Esophagus squamous epithelium (tissue), 5 donors: ENCODE data around the gene VPS54. TPM values are rescaled to one million over a fixed set of nuclear protein-coding genes. Genes with fewer than 3 reads are reported as not detected.
A peak's percentile ranks its signal among the peaks of the same experiment; 100 is the strongest.

Experiments used
- DNase-seq: peaks from one replicate; lab custom pipeline; 2025; lab: John Stamatoyannopoulos, UW
- H3K27ac ChIP-seq, 4 donors: fragments of 200-600 bp; sonication (generic); one replicate each; pipeline ENCODE4 v1.5.1; 2016 to 2019; ENCODE audit warnings: mild to moderate bottlenecking in 1 of 4
- H3K27me3 ChIP-seq, 4 donors: fragments of 200-600 bp; sonication (generic); 1 replicate in 3 of 4; 2 replicates in 1 of 4; pipeline versions ENCODE4 v1.5.1 to v1.6.0; 2017 to 2021; ENCODE audit warnings: antibody characterized with exemption in 1 of 4
- H3K36me3 ChIP-seq, 3 donors: fragments of 200-600 bp; sonication (generic); one replicate each; pipeline ENCODE4 v1.5.1; 2016 to 2019
- H3K4me1 ChIP-seq, 3 donors: fragments of 200-600 bp; sonication (generic); one replicate each; pipeline ENCODE4 v1.5.1; 2017 to 2019
- H3K4me3 ChIP-seq, 4 donors: fragments of 200-600 bp; sonication (generic); 1 replicate in 3 of 4; 2 replicates in 1 of 4; pipeline ENCODE4 v1.5.1; 2016 to 2019; ENCODE audit warnings: mild to moderate bottlenecking in 2 of 4, moderate library complexity in 1 of 4
- H3K9me3 ChIP-seq, 3 donors: fragments of 200-600 bp; sonication (generic); one replicate each; pipeline ENCODE4 v1.5.1; 2016 to 2019
- CTCF ChIP-seq, 6 experiments: fragments of 450-650 bp in 4 of 6; fragments of 200-600 bp in 2 of 6; sonication (generic) in 2 of 6; IDR thresholded peaks; one replicate each; pipeline ENCODE4 v1.5.1; 2016 to 2019; ENCODE audit warnings: antibody characterized with exemption in 6 of 6, mild to moderate bottlenecking in 4 of 6, moderate library complexity in 4 of 6
- POLR2A ChIP-seq, 4 donors: fragments of 450-650 bp; IDR thresholded peaks; one replicate each; pipeline ENCODE4 v1.6.1; 2017; ENCODE audit warnings: antibody characterized with exemption in 4 of 4, mild to moderate bottlenecking in 4 of 4, moderate library complexity in 3 of 4
- WGBS, 2 donors: methylation state at CpG; one replicate each; pipeline ENCODE4 v1.1.5; 2018; 5-methylcytosine and 5-hydroxymethylcytosine counted together
- intact Hi-C: fragments of 100-400 bp; cut with DNase I; formaldehyde crosslinking; loops from one replicate; pipeline ENCODE4 v1.15.0; 2022
- total RNA-seq, 4 donors: library from RNA; depleted of rRNA; stranded (reverse); fragments of >200 nt; gene quantifications; one replicate each; pipeline ENCODE4 v1.1.0, GENCODE V29; 2016
- donor health status: DM: yes; HTN: yes; CAD: no.

VPS54 gene
- 10 to 100 TPM; 10.4 to 25.2 (median 19.0) TPM for total RNA-seq

GRCh38 chr2:64019083-64019974, at the start of gene VPS54:
VPS54 (minus strand) TSS chr2:64019428; CDS start chr2:63983999, 35,429 bp downstream.
- DNase-seq: no peak
- Histone ChIP-seq H3K9me3 (no peaks in the 10 kb centered on the region), H3K36me3 (no peaks in the 10 kb centered on the region), H3K27ac (peak within 1 kb of the TSS; percentile 97 to 99 (median 98)), H3K27me3 (no peaks in the 10 kb centered on the region), H3K4me1 (peaks cover 0 to 73% (median 18%) of the 10 kb centered on the region in 3 donors), H3K4me3 (peak within 1 kb of the TSS; percentile 68 to 90 (median 82))
- WGBS, 2 donors: 6 to 7% methylated on average over 13 to 14 of the region's 77 CpGs
- intact Hi-C loops: no loop called here
- peak in 3 of 6 experiments; percentile 11 to 24 (median 20) for TF ChIP-seq CTCF (IDR thresholded peaks at IDR 0.05)
- peak in 2 of 4 donors; percentile 42 to 66 for TF ChIP-seq POLR2A (IDR thresholded peaks at IDR 0.05)

GRCh38 chr2:64067326-64067725, 48.1 kb upstream of the VPS54 start:
- intact Hi-C loops: no loop called here
- Histone ChIP-seq H3K9me3 (no peaks in the 10 kb centered on the region), H3K4me3 (no peak overlapping the region), H3K4me1 (peaks cover 18 to 54% (median 25%) of the 10 kb centered on the region in 3 donors), H3K27ac (no peak overlapping the region), H3K27me3 (no peaks in the 10 kb centered on the region), H3K36me3 (no peaks in the 10 kb centered on the region)
- DNase-seq: no peak
- 15 to 30% methylated on average over 1 of the region's 1 CpG for WGBS, 2 donors
- no peak for TF ChIP-seq POLR2A (IDR thresholded peaks at IDR 0.05)
- no peak for TF ChIP-seq CTCF (IDR thresholded peaks at IDR 0.05)

GRCh38 chr2:64065516-64065915, 46.3 kb upstream of the VPS54 start:
- TF ChIP-seq POLR2A (IDR thresholded peaks at IDR 0.05): no peak
- TF ChIP-seq CTCF (IDR thresholded peaks at IDR 0.05): no peak
- peak overlapping the region; percentile 48 to 86 (median 83) for H3K27ac ChIP-seq
- H3K36me3 ChIP-seq: no peaks in the 10 kb centered on the region
- WGBS, 2 donors: 44 to 61% methylated on average over 6 of the region's 6 CpGs
- intact Hi-C loops: no loop called here
- H3K27me3 ChIP-seq: no peaks in the 10 kb centered on the region
- H3K4me3 ChIP-seq: no peak overlapping the region
- peaks cover 18 to 55% (median 25%) of the 10 kb centered on the region in 3 donors for H3K4me1 ChIP-seq
- DNase-seq: no peak
- H3K9me3 ChIP-seq: no peaks in the 10 kb centered on the region

GRCh38 chr2:64063924-64064331, 44.7 kb upstream of the VPS54 start:
- Histone ChIP-seq H3K4me1 (peaks cover 18 to 55% (median 25%) of the 10 kb centered on the region in 3 donors), H3K27me3 (no peaks in the 10 kb centered on the region), H3K4me3 (peak overlapping the region in 1 of 4 donors; percentile 2), H3K36me3 (no peaks in the 10 kb centered on the region), H3K9me3 (no peaks in the 10 kb centered on the region), H3K27ac (peak overlapping the region; percentile 48 to 86 (median 83))
- TF ChIP-seq POLR2A (IDR thresholded peaks at IDR 0.05) (no peak), CTCF (IDR thresholded peaks at IDR 0.05) (no peak)
- DNase-seq: no peak
- WGBS, 2 donors: 19 to 23% methylated on average over 4 of the region's 4 CpGs
- intact Hi-C loops: no loop called here

- 74 to 80% methylated on average over 3 of the region's 3 CpGs for WGBS, 2 donors
- Histone ChIP-seq H3K27me3 (no peaks in the 10 kb centered on the region), H3K36me3 (no peaks in the 10 kb centered on the region), H3K9me3 (no peaks in the 10 kb centered on the region), H3K4me1 (peaks cover 18 to 55% (median 25%) of the 10 kb centered on the region in 3 donors), H3K4me3 (no peak overlapping the region), H3K27ac (peak overlapping the region; percentile 48 to 86 (median 83))
- TF ChIP-seq CTCF (IDR thresholded peaks at IDR 0.05) (no peak), POLR2A (IDR thresholded peaks at IDR 0.05) (no peak)
- no peak for DNase-seq
- intact Hi-C loops: no loop called here
Measured at GRCh38 chr2:64063454-64063853, 44.2 kb upstream of the VPS54 start.
